H1 (cell line): ENCODE measurements around the gene SCAMP4. TPM values are rescaled to one million over a fixed set of nuclear protein-coding genes. Genes with fewer than 3 reads are reported as not detected.

Experiments used
- NRF1 ChIP-seq: IDR thresholded peaks from 2 replicates; pipeline ENCODE4 v1.6.1; 2011; ENCODE audit warnings: mild to moderate bottlenecking, low read depth, low read length, improper control_type of control experiment
- TBP ChIP-seq: IDR thresholded peaks from 2 replicates; pipeline ENCODE4 v1.6.1; 2011; ENCODE audit warnings: low read depth, low read length, improper control_type of control experiment
- polyA plus RNA-seq, 7 experiments: library from polyadenylated mRNA; depleted of rRNA in 3 of 7; stranded (reverse) in 5 of 7; unstranded in 2 of 7; fragments of >200 nt in 5 of 7; fragments of 200-250 nt in 2 of 7; gene quantifications; 1 replicate in 5 of 7; 2 replicates in 1 of 7; 4 replicates in 1 of 7; pipeline versions ENCODE4 v1.2.1 to v1.2.3, GENCODE V29; 2011 to 2013; ENCODE audit warnings: missing spikeins in 2 of 7, mixed read lengths in 2 of 7
- total RNA-seq: library from RNA; stranded (reverse); fragmentation: NEBNext Ultra II Directional; extraction: Animal tissue kit (Norgen Biotek cat#: 25700); gene quantifications from 2 replicates; pipeline ENCODE4 v1.2.1, GENCODE V29; 2021
- TF ChIP-seq, protein P1 (sequence below): fragments of 300-600 bp; sonication (generic); IDR thresholded peaks from 2 replicates; pipeline ENCODE4 v1.7.1; 2012; ENCODE audit warnings: low read length, moderate library complexity, mild to moderate bottlenecking, inconsistent platforms; ENCODE audit not compliant: insufficient replicate concordance

SCAMP4 gene
- total and polyA plus RNA-seq, 2 of the 8 experiments (the other 6 are each of a cell fraction or from before 2014, with no cell fraction given) = 17.1 to 61.4 TPM

DNA sequence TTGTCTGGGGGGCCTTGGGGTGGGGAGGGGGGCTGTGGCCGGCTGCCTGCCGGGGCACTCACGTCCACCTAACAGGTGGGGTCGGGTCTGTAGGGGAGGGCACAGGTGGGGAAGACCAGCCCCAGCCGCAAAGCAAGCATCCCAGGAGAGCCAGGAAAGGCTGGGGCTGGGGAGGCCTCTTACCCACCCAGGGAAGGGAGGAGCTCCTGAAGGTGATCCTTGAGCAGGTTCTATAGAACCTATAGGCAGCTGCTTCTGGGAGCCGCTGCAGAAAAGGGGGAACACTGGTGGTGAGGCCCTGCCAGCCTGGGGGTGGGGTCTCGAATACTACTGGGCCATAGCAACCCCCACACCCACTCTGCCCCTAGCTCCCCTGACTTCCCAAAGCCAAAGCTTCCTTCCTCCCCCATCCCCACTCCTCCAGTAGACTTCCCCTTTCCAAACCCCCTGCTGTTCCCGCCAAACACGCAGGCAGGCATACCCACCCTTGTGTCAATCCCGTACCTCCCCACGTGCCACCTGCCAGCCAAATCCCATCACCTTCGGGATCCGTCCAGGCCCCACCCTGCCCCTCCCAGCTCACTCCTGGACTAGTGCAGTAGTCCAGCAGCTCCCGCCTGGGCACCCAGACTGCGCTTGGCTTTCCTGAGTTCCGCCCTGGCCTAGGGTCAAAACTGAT lies 47.4 kb upstream of the SCAMP4 start (continued):
- TF ChIP-seq, protein P1, sequence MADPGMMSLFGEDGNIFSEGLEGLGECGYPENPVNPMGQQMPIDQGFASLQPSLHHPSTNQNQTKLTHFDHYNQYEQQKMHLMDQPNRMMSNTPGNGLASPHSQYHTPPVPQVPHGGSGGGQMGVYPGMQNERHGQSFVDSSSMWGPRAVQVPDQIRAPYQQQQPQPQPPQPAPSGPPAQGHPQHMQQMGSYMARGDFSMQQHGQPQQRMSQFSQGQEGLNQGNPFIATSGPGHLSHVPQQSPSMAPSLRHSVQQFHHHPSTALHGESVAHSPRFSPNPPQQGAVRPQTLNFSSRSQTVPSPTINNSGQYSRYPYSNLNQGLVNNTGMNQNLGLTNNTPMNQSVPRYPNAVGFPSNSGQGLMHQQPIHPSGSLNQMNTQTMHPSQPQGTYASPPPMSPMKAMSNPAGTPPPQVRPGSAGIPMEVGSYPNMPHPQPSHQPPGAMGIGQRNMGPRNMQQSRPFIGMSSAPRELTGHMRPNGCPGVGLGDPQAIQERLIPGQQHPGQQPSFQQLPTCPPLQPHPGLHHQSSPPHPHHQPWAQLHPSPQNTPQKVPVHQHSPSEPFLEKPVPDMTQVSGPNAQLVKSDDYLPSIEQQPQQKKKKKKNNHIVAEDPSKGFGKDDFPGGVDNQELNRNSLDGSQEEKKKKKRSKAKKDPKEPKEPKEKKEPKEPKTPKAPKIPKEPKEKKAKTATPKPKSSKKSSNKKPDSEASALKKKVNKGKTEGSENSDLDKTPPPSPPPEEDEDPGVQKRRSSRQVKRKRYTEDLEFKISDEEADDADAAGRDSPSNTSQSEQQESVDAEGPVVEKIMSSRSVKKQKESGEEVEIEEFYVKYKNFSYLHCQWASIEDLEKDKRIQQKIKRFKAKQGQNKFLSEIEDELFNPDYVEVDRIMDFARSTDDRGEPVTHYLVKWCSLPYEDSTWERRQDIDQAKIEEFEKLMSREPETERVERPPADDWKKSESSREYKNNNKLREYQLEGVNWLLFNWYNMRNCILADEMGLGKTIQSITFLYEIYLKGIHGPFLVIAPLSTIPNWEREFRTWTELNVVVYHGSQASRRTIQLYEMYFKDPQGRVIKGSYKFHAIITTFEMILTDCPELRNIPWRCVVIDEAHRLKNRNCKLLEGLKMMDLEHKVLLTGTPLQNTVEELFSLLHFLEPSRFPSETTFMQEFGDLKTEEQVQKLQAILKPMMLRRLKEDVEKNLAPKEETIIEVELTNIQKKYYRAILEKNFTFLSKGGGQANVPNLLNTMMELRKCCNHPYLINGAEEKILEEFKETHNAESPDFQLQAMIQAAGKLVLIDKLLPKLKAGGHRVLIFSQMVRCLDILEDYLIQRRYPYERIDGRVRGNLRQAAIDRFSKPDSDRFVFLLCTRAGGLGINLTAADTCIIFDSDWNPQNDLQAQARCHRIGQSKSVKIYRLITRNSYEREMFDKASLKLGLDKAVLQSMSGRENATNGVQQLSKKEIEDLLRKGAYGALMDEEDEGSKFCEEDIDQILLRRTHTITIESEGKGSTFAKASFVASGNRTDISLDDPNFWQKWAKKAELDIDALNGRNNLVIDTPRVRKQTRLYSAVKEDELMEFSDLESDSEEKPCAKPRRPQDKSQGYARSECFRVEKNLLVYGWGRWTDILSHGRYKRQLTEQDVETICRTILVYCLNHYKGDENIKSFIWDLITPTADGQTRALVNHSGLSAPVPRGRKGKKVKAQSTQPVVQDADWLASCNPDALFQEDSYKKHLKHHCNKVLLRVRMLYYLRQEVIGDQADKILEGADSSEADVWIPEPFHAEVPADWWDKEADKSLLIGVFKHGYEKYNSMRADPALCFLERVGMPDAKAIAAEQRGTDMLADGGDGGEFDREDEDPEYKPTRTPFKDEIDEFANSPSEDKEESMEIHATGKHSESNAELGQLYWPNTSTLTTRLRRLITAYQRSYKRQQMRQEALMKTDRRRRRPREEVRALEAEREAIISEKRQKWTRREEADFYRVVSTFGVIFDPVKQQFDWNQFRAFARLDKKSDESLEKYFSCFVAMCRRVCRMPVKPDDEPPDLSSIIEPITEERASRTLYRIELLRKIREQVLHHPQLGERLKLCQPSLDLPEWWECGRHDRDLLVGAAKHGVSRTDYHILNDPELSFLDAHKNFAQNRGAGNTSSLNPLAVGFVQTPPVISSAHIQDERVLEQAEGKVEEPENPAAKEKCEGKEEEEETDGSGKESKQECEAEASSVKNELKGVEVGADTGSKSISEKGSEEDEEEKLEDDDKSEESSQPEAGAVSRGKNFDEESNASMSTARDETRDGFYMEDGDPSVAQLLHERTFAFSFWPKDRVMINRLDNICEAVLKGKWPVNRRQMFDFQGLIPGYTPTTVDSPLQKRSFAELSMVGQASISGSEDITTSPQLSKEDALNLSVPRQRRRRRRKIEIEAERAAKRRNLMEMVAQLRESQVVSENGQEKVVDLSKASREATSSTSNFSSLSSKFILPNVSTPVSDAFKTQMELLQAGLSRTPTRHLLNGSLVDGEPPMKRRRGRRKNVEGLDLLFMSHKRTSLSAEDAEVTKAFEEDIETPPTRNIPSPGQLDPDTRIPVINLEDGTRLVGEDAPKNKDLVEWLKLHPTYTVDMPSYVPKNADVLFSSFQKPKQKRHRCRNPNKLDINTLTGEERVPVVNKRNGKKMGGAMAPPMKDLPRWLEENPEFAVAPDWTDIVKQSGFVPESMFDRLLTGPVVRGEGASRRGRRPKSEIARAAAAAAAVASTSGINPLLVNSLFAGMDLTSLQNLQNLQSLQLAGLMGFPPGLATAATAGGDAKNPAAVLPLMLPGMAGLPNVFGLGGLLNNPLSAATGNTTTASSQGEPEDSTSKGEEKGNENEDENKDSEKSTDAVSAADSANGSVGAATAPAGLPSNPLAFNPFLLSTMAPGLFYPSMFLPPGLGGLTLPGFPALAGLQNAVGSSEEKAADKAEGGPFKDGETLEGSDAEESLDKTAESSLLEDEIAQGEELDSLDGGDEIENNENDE = no peak
- TF ChIP-seq NRF1 (no peak), TBP (no peak)
